CD4-positive, alpha-beta T cell treated with Interleukin-12 subunit alpha and Interleukin-12 subunit beta, for 1 hour (primary cell): ENCODE results near the gene CPT1B.
"Not testable (repeated sequence)": the region's sequence is repeated elsewhere in the genome, so short reads cannot be mapped to it uniquely, and the experiment has no call there.

Source experiments
- DNase-seq: peaks from one replicate; pipeline ENCODE4 v3.0.0-alpha.2; 2020

Gene CPT1B

DNA sequence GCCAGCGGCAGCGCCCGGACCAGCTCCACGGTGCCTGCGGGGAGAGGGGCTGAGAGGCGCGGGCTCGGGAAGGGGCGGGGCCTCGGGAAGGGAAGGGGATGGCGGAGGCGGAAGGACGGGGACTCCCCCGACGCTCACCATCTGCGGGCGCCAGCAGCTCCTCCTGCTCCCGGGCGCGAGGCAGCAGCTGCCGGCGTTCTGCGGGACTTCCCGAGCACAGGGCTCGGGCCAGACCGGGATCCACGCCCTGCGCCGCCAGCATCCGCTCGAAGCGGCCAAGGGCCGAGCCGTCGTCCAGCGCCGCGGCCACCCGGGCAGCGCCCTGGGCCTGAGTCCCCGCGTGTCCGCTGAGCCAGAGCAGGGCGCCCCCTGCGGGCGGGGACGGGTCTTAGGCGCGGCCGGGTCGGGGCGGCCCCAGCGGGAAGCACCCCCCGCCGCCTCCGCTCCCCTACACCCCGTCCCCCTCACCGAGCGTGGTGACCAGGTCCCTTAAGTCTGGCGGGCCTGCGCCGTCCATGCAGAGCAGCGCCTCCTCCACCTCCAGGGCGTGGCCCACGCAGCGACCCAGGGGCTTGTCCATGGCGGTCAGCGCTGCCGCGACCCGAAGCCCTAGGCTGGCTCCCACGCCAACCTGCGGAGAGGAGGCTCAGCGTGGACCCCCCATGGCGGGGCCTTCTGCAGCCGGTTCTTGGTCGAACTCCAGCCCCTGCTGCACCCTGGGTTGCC, 52.0 kb downstream of the CPT1B start:
- DNase-seq: peak; percentile 88

DNA sequence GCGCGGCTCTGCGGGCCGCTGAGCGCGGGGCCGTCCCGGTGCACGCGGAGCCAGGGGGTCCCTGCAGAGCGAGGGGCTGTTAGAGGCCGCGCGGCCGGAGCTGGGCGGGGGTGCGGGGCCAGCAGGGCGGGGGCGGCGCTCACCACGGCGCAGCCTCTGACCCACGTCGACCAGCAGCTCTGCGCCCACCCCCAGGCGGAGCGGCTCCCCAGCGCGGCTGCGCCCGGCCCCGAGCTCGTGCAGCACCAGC, 52.4 kb downstream of the CPT1B start:
- no peak for DNase-seq

DNA sequence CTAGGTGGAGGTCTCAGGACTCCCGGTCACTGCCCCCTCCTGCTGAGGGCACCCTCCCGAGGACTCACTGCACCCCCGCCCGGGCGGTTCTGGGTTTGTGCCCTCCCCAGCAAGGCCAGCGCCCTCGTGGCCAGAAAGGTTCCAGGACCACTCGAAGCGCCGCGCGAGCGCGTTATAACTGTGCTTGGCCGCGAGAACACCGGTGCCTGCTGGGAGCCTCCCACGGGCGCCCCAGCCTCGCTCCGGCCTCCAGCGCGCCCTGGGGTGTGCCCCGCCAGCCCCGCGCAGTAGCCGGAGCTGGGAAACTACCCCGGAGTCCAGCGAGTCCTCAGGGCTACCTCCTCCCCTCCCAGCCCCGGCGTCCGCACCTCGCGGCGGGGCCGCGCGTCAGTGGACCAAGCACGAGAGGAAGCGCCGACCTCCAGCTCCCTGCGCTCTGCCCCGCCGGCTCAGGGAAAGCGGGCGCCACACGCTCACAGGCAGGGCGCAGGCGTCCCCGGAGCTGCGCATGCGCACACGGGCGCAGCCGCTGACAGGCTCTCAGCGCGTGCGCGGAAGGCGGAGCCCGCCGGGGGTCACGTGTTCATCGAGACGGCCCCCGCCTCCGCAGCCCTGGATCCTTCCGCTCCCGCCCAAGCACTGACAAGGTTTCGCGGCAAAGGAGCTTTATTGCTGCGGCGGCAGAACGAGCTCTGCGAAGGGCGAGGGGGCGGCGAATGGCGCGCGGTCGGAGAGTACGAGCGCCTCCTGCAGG, 52.9 kb downstream of the CPT1B start, which contains the start of gene SCO2:
Gene SCO2, minus strand, starts transcription at position 495 of the 754 bp plus-strand sequence. CDS start 1,187 bp downstream, outside the sequence.
- peak; percentile 98 for DNase-seq

DNA sequence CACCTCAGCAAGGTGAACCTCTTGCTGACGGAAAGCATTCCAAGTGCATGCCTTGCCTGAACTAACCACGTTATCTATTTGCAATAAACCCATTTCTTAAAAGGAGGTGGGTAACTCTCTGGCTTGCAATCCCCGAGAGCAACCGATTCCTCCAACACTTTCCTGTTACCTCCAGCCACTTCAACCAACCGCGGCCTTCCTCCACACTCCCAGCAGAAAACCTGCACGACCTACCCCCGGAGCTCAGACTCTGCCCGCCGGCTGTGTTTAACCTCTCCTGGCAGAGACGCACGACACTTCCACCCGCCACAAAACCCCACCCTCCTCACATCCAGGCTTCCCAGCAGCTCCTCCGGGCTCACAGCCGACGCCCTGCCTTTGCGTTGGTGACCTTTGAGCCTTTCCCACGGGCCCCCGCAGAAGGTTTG, 53.5 kb downstream of the CPT1B start:
- DNase-seq: no peak

DNA sequence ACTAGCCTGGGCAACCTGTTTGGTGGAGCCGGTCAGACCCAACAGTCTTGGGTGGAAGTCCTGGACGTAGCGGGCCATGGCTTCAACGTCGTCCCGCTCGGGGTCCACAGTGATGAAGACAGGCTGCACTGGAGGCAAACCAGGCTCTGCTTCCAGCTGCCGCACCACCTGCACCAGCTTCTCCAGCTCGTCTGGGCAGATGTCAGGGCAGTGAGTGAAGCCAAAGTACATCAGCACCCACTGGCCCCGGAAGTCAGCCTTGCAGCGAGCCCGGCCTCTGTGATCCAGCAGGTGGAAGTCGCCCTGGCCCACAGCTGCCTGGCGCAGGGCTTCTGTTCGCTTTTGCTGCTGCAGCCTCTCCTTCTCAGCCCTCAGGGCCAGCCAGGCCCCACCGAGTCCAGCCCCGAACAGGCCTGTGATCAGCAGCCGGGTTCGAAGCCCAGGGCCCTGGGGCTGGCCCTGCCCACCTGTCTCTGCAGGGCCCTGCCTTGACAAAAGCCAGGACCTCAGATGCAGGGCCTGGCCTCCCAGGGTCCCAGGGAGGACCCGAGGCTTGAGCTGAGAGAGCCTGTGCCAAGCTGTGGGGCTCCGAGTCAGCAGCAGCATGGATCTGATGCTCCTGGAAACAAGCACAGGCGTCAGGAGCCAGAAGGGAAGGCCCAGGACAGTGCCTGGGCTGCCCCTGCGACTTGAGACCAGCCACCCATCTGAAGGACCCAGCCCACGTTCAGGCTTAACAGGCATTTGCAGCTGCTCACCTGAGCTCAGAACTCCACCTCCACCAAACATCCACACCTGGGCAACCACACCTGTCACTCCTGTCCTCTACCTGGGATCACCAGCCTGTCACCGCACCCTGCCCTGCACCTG, 54.2 kb downstream of the CPT1B start:
- DNase-seq: no peak

DNA sequence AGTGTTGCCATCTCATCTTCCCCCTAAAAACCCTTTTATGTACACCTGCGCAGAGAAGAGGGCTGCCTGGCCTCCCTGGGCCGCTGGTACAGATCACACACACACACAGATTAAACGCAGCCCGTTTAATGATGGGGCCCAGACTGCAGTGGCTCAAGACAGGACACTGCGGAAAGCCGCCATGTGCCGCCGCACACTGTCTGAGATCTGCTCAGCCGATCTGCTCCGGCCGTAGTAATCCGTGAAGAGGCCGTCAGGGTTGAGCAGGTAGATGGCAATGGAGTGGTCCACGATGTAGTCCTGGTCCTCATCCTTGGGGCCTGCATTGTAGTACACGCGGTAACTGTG, 54.8 kb downstream of the CPT1B start:
- no peak for DNase-seq

DNA sequence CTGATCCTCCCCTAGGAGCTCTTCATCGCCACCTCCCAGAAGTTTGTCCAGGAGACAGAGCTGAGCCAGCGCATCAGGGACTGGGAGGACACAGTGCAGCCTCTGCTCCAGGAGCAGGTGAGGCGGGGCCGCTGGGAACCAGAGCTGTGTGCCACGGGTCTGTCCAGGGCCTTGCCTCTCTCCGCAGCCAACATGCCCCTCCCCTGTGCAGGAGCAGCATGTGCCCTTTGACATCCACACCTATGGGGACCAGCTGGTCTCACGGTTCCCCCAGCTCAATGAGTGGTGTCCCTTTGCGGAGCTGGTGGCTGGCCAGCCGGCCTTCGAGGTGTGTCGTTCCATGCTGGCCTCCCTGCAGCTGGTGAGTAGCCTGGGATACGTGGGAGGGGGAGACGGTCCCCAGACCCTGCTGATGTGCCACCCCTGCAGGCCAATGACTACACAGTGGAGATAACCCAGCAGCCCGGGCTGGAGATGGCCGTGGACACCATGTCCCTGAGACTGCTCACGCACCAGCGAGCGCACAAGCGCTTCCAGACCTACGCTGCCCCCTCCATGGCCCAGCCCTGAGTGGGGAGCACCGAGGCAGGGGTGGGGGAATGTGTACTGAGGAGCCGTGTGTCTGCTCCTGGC, 55.3 kb downstream of the CPT1B start:
- DNase-seq: no peak

DNA sequence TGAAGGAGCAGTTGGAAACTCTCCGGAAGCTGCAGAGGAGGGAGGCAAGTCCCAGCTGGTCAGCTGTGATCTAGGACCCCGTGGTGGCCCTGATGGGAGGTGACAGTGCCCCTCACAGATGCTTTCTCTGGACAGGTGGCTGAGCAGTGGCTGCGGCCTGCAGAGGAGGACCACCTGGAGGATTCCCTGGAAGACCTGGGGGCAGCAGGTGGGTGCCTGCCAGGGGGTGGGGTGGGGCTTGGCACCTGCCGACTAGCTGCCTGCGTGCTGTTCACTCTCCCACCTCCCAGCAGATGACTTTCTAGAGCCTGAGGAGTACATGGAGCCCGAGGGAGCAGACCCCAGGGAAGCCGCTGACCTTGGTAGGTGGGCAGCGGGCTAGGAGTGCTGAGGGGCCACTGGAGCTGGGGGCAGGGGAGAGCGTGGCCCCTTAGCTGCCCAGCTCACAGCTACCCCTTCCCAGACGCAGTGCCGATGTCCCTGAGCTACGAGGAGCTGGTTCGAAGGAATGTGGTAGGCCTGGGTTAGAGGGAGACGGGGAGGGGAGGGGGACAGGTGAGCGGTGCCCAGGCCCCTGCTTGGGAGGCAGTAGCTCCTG, 55.9 kb downstream of the CPT1B start:
- DNase-seq: no peak

DNA sequence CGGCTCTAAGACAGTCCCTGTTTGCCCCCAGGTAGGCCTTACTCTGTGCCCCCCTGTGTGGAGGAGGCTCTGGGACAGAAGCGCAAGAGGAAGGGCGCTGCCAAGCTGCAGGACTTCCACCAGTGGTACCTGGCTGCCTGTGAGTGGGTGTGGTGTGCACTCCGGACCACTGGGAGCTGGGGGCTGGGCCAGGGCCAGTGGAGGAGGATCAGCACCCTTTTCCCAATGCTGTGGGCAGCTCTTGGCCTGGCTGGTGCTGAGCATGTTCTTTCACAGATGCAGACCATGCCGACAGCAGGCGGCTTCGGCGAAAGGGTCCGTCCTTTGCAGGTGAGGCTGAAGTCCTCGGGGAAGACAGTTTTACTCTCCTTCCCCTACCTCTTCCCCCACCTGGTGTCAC, 56.5 kb downstream of the CPT1B start:
- DNase-seq: no peak

DNA sequence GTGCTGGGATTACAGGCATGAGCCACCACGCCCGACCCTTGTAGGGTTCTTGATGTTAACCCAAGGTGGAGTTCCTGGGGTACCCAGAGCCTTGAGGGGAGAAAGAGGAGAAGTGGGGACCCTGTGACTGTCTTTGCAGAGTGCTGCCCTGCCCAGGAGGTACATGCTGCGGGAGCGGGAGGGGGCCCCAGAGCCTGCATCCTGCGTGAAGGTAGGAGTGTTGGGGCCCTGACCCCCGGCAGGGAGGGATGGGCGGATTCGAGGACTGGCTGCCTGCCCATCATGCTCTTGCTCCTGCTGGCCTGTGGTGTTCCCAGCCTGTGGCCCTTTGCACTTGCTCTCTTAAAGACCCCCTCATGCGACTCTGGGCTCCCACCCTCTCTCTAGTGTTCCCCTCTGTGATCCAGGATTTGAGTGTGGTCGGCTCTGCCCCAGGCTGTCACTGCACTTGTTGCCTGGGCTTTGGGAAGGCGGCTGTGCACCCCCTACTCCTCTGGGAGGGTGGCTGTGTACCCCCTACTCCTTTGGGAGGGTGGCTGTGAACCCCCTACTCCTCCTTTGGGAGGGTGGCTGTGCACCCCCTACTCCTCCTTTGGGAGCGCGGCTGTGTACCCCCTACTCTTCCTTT, 57.3 kb downstream of the CPT1B start:
- DNase-seq: no peak

DNA sequence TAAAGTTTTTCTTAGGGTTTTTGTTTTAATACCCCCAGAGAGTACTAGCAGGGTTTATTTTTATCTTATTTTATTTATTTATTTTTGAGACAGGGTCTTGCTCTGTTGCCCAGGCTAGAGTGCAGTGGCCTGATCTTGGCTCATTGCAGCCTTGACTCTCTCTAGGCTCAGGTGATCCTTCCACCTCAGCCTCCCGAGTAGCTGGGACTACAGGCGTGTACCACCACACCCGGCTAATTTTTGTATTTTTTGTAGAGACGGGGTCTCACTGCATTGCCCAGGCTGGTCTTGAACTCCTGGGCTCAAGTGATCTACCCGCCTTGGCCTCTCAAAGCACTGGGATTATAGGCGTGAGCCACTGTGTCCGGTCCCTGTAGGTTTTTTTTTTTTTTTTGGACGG, 58.0 kb downstream of the CPT1B start:
- not testable (repeated sequence) for DNase-seq

DNA sequence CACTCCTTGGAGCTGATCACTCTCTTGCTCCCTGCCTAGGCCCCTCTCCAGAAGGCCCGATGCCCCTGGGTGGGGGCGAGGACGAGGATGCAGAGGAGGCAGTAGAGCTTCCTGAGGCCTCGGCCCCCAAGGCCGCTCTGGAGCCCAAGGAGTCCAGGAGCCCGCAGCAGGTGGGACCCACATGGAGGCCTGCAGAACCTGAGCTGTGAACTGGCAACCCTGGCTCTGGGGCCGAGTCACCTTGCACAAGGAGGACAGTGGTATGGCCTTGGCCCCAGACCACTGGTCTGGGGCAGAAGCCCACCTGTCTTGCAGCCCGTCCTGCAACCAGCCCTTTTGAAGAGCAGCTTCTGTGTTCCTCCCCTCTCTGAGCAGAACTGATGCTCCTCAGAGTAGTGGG, 59.1 kb downstream of the CPT1B start:
- no peak for DNase-seq
